ENCODE measurements around the gene MANBA.

MANBA gene

DNA sequence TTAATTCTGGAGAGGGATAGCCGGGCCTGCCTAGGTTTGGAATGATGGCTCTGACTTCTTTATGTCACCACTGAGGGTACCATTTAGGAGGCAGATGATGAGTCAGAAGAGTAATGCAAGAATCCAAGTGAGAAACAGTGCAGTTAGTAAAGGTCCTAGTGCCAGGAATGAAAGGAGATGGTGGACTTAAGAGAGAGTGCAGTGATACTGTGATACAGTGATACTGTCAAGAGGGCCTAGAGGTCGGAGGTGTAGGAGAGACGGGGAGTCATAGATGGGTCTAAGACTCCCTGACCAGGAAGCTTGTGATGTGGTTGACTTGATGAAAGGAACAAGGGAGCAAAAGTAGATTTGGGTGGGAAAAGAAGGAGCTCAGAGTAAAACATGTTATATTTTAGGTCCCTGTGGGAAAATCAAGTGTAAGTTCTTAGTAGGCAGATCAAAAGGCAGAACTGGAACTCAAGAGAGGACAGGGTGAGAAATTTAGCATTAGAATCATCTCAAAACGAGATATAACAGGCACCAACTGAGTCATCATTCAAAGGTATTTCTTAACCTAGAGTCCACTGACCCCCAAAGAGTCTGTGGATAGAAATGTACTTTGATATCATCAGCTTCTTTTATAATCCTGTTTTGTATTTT lies 174.6 kb downstream of the MANBA start:
- no peak for DNase-seq

DNA sequence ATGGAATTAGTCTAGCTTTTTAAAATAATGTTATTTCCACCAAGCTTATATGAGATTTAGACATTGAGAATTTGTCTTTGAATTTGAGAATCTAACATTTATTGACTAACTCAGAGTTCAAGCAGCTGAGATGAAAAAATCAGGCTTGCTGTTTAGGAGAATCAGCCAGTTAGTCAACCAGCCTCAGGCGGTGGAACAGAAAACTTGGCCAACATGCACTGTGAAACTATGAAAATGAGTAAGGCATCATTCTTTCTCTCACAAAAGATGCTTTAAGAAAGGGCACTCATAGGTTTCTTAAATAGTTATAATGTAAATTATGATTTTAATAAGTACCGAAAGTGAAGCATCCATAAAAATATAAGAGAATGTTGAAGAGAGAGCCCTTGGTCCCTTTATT lies 175.4 kb downstream of the MANBA start:
- DNase-seq: no peak

DNA sequence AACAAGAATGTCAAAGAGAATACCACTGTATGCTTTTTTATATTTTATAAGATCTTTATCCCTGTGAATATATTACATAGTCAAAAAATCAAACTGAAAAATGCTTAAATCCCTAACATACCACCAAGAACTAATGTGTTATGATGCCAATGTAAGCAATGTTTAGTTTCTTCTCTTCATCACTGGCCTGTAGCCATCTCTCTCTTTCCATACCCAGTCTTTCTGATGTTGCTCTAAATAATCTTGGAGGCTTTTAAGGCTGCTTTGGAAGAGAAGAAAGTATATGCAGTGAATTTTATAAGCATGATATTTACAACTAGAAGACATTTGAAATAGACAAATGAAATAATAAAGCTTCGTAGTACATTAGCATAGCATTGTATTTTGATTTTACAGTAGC lies 176.7 kb downstream of the MANBA start:
- no peak for DNase-seq

Measured in COR-L47 (cell line).